ENCODE results near the gene ERC2.

Gene ERC2

DNA sequence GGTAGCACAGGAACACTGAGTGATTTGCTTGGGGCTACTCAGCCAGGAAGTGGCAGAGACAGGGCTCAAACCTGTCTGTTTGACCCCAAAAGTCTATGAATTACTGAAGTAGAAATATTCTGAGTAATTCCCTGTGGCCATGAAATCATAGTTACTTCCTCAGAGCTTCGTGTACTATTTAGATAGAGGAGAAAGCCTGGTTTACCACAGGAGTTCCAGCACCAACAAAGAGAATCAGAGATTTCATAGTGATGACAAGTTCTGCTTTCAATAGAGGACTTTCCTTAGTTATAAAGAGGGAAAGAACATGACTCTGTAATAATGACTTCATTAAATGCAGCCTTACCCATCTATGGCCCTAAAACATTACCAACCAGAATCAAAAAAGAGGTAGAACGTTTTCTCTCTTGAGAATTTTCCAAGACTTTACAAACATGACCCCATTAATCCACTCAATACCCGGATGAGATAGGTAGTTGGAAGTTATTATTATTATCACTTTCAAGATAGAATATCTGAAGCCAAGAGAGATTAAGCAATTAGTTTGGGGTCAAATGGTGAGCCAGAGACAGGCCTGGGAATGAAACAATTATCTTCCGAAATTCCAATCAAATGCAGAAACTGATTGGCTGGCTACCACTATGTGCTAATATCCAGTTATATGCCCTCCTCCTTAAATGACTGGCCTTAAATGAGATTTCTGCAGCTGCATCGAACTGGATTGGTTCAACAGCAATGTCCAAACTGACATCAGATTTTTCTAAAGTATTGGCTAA lies 967.5 kb downstream of the ERC2 start:
- no peak for DNase-seq

DNA sequence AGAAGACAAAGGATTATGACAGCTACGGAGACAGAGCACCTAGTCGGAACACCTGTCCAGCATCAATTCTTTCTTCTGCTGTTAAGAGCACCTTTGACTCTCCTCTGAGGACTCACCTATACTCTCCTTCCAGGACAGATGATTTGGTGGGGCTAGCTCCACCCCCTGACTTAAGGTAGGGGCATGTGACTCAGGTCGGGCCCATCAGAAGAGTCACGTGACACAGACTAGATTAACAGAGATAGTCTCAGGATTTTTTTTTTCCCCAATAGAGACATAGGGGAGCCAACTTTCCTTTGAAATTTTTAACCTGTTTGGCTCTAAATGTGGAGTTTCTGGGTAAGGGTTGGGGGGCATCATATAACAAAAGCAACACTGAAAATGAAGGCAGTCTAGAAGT lies 969.7 kb downstream of the ERC2 start:
- no peak for DNase-seq

DNA sequence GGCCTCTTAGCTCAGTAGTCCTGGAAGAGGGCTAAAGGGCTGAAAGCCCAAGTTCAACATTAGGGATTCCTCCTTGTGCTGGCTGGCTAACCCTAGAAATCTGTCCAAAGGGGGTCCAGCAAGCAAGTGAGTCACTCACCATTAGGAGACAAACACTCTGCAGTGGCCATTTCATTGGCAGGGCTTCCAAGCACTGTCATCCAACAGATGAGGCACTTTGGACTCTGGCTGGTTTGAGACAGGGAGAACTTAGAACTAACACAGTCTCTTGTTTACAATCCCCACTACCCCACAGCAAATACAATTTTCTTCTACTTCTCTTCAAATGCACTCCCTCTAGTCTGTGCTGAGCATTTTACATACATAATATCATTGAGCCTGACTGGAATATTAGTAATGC lies 971.0 kb downstream of the ERC2 start:
- no peak for DNase-seq

DNA sequence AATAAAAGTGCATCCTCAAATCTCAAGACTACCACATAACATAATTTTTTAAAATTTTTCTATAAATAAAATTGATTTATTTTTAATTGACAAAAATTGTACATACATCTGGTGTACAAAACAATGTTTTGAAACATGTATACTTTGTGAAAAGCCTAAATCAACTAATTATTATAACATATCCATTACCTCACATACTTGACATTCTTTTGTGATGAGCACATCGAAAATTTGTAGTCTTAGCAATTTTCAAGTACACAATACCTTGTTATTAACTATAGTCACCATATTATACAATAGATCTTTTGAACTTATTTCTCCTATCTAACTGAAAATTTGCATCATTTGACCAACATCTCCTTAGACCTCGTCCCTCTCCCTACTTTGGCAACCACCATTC lies 973.3 kb downstream of the ERC2 start:
- no peak for DNase-seq

DNA sequence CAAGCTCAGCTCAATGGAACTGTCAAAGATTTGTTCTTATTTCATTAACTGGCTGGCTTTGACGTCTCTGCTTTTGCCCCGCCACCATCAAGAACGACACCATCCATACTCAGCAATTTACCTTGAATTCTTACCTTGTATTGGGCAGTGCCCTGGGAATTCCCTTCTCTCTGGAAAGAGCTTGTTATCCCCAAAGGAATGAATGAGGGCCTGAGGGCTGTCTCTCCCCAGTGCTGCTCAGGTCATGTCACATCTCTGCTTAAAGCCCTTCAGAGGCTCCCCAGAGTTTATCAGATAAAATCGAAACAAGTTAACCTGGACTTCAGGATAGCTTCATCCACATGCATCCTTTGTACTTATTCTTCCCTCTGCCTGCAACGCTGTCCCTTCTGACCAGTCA lies 975.3 kb downstream of the ERC2 start:
- DNase-seq, result no peak

DNA sequence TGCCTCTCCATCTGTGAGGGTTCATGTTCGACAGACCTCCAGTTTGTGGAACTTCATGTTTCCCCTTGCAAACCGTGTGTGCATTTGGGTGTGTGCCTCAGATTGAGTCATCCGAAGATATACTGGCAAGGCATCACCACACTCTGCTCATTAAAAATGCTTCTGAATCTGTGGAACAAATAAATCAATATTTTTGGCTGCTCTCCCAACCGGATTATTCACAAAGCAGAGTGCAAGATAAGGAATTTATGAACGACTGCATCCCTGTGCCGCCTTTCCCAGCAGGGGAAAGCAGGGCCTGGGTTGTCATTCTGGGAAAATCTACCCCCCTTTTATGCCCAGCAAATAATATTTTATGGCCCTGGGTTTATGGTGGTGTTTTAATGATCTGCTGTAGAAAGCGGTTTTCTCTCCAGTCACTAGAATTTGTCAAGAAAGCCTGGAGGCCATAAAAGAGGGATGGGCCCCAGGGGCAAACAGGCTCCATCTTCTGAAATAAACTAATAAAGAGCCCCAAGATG lies 976.9 kb downstream of the ERC2 start:
- DNase-seq, result no peak

DNA sequence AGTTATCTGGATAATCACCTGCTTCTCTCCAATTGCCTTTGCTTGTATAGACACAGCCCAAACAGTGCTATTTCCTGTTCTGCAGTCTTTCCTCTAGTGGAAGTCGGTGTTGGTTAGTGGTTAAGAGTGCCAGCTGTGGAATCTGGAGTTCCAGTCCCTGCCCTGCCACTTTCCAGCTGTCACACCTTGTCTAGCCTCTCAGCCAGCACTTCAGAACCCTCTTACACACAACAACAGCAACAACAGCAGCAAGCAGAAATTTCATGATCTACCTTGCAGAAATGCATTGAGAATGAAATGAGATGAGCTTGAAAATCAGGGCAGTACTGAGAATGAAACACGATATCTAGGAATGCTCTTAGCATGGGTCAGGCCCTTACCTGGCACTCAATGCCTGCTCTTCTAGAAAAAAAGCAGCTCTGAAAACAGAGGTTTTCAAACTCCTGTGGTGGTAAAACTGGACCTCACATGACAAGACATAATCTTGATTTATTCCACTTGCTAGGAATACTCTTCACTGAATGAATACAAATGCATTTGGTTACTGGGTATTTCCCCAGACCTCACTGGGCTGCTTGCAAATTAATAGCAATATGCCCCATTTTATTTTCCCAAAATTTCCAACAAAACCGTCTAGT lies 977.9 kb downstream of the ERC2 start:
- no peak for DNase-seq

DNA sequence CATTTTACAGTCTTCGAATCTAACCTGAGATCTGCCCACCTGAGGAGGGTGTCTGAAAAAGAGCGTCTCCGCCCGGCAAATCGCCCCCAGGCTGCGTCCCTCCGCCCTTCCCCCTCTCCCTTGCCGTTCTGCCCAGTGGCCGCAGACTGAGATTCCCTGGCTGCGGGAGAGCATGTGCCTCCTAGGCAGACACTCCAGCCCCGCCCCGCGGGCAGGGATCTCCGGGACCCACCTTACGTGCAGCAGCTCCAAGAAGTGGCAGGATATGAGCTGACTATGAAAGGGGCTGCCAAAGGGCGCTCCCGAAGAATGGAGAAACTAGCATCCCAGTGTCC lies 978.5 kb downstream of the ERC2 start:
- DNase-seq, result no peak

DNA sequence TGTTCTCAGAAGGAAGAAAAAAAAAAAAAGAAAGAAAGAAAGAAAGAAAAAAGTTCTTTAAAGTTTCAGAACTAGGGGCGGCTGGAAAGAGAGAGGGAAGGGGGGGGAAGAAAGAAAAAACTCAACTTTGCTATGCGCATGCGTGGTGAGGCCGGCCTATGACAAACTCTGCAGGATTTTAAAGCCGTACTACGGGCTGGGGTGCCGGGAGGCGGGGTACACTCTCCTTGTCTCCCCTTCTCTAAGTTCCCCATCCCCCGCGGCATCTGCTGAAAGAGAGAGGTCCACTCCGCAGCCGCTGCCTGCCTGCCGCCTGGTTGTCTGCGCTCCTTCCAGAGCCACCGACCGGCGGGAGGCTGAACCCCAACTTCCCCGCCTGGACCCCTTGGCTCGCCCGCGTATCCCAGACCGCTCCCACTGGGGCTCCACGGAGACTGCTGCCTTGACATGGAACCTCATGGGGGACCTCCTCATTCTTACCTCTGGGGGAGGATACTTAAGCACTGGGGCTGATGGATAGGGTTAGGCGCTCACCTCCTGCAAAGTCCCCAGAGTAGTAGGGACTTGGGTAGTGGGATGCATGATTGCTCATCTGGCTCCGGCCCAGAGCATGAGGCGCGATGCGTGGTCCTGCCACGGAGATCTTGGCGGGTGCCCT lies 979.7 kb downstream of the ERC2 start:
- no peak for DNase-seq

DNA sequence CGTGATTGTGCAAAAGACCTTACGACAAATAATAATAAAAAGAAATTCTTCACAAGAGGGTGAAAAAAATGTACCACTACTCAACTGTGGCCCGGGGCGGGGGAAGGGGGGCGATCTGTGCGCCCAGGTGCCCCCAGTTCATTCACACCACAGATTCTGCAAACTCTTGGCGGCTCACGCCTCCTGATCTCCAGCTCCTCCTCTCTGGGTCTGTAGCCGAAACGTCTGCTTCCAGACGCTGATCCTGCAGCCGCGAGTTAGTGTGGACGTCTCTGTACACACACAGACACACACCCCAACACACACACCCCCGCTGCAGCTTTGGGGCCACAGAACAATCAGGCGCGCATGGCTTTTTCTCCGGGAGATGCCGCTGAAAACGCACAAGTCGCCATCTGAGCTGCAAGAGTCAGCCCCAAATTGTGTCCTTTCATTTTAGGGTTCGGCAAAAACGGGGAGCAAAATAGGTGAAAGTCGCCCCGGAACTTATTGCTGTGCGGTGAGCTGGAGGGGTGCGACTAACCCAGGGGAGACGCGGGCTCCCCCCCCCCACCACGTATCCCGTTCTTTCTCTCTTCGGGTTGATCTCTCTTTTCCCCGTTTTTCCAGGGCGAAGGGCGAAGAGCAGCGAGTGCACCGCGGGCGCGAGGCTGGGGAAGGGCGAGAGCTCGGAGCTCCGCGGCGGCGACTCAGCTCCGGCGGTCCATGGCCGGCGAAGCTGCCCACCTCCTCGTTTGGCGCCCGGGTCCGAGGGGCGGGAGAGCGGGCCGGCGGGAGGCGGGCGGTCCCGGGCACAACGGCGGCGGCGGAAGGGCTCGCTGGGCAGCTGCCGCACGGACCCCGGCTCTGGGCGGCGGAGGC lies 980.7 kb downstream of the ERC2 start:
- DNase-seq, result no peak

DNA sequence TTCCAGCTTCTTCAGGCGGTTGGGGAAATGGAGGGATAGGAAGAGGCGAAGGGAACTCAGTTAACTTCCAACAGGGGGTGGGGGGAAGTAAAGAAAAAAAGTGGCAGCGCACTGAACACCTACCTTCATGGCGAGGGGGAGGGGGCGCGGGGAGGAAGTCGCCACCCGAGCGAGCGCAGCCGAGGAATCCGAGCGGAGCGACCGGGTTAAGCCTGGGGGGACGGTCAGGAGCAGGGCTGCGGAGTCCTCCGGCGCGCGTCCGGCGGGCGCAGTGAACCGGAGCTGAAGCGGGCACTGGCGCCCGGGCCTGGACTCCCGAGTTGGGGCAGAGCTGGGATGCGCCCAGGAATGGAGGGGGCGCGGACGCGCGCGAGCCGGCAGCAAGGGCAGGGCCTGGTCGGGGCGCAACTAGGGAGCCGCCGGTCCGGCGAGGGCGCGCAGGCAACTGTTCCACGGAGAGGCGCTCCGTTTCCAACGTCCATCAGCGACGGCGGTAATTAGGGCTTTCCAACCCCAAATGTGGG lies 981.3 kb downstream of the ERC2 start, which contains the start of gene WNT5A:
WNT5A (minus strand) TSS at position 450 of the 524 bp plus-strand sequence; CDS start at position 129, 321 bp downstream.
- no peak for DNase-seq

DNA sequence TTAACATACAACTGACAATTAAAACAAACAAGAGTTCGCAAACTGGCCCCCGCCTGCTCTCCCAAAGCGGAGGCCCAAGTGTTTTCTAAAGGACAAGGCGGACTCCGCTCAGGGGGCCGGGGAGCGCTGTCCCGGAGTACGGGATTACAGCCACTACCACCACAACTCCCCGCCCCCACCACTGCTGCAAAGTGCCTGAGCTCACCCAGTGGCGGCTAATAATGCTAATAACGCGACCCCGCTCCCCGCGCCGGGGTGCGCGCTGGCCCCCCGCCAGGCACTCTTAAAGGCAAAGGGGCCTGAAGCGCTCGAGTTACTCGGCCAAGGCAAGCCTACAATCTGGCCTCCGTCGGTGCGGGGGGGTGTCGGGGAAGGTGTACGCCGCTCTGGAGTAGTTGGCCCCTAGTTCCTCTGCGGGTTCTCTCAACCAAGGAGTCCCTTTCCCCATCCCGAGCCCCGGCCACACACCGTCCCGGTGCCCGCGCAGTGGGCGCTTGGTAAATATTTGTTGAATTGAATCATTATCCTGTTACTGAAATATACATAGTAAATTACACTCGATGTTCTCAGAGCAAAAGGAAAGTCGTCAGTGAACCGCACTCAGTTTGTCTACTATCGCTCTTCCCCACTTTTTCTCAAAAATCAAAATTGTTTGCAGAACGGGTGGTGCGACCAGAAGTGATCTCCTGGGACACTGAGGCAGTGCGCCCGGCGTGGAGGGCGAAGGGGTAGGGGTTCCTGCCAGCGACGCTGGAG lies 982.0 kb downstream of the ERC2 start:
- DNase-seq, result no peak

DNA sequence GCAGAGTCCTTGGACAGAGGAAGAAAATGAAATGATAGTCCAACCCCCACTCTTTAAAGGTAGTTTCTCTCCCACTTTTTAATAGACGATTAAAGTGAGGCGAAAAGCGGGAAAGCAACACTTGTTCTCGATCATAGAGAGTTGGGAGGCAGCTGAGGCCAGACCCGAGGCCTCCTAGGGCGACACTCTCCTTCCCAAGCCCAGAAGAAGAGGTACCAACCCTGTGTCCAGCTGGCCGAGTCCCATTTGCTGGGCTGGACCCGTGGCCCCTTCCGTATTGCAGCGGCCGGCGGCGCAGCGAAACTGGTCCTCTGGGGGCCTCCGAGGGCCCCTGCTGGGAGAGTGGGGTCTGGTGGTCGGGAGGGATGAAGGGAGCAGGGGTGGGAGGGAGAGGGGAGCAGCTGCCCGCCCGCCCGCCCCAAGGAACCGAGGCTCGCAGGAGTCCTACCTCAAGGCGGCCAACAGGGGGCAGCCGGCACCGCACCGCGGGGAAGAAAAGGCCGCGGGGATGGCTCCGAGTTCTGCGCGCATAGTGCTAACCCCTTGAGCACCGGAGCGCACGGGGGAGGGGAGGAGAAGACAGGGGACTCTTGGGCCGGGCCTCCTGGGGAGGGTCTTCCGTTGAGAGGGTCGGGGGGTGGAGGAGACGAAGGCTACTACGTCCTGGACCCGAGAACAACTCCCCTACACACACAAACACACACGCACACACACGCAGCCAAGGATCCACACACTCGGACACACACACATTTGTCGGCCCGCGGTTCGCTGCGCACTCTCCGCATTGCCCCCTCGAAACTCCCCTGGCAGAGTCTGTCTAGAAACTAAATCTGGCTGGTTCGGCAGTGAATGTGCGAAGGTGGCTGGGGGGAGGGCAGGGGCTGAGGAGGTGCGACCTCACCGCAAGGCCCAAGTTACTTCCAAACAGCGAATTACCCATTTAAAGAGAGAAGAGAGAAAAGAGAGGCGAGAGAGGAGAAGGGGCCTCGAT lies 983.2 kb downstream of the ERC2 start:
- DNase-seq, result no peak

DNA sequence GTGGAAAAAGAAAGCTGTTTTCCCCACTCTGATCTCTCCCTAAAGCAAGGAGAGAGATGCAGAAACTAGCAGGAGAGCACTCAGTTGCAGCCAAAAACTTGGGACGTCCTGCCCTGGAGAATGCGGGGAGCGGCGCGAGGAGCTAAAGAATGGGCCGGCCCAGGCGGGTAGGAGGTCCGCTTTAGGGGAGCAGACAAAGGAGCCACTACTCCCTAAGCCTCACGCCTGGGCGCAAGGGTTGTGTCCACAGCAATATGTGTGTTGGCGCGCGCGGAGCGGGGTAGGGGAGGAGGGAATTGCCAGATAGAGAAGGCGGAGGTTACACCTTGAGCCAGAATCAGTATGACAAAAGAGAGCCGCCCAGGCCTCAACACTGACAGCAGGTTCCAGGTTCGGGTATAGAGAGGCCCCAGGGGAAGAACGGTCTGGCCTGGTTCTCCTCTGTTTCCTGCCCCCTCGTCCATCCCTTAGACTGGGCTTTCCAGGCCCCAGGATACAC lies 984.0 kb downstream of the ERC2 start:
- no peak for DNase-seq

DNA sequence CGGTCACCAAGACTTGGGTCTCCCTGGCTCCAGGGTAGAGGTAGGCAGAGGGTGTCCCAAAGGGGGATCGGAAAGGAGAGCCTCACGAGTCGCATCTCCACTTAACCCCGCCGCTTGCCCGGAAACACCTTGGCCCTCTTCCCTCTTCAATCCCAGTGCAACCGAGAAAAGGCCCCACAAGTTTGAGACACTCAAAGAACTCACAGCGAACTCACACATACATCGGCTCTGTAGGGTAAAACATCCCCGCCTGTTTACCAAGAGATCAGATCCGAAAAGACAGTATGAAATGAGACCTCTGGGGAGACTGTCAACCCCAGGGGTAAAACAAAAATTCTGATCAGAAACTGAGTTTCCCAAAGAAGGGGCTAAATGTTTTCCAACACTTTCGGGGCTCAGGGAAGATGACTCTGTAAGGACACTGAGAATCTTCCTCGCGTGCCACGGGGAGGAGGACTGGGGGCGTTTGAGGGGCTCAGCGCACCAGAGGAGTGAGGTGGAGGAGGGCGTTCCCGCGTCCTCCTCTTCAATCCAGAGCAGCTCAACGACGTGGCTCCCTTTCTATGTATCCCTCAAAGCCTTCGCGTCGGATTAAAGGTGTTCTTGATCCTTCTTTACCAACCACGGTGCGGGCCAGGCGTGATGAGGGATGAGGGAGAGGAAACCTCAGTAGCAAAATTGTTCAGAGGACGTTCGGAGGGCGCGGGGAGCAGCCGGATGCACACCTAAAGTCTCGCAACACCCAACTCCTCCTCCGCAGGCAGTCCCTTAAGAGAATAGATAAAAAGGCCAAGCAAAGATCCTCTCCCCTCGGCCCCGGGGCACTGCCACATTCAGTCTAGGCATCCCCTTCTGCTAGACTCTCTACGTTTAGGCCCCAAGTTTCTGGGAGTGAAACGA lies 984.8 kb downstream of the ERC2 start:
- DNase-seq, result no peak

DNA sequence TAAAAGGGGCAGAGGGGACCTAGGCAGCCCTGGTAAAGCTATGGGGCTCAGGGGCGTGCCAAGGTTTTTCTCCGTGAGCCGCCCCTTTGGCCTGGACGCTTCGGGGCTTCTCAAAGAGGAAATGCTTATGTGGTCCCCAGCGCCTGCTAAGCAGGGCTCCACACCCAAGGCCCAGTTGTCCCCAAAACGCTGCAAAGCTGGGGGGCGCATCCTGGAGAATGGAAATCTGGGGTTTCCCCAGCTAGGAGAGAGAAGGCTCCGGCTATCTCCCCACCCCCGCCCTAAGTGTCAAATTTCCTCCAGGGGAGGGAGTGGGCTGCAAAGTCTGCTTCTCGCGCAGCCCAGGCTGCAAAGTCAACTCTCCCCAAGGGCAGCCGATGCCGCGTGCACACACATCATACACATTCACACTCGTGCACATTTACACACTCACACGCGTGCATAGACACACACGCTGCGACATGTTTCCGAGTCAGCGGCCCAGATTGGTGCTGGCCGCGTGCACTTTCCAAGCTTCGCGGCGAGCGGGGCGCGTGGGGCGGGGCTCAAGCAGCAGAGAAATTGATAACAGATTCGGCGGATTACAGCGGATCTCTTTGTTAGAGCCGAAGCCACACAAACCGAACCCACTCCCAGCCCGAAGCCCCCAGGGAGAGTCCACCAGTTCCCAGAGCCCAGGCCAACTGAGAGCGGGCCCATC lies 985.6 kb downstream of the ERC2 start:
- no peak for DNase-seq

DNA sequence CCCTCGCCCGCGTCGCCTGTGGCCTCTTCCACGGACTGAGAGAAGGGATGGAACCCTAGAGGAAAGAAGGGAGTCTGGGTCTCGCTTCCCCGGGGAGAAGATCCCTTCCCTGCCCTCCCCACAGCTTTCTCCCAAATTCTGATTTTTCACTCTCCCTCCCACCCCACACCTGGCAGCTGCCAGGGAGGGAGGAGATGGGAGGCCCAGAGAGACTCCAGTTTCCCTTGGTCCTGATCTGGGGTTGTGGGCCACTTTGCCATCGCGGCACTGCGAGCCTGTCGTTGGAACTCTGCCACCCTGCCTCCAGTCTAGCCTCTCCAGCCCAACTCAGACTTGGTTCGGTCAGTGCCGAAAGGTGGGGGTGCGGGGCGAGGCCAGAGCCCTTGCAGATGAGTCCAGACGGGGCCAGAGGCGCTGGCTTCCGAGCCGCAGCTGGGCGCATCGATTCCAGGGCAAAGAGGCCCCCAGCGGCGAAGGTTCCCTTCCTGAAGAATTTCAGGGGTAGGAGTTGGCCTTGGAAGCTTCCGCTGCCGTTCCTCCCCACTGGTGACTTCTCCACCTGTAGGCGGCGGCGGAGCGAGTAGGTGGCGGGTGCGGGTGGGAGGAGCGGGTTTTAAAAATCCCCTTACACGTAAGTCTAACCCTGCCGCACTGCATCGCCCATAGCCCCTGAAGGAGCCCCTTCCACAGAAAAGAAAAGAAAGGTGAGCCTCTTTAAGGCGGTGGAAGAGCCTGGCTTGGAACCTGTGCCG lies 986.3 kb downstream of the ERC2 start:
- DNase-seq, result no peak

Data from activated naive CD4-positive, alpha-beta T cell treated with Interleukin-2 at 50 U/mL for 16 hours (primary cell).